ENCODE measurements around the gene LYRM2.

Gene LYRM2

GRCh38 chr6:89555031-89555430 lies 83.5 kb downstream of the LYRM2 start:
- DNase-seq (ENCODE audit: low spot score) = no peak

- no peak for DNase-seq (ENCODE audit: low spot score)
Observed at GRCh38 chr6:89554106-89554505, 84.4 kb downstream of the LYRM2 start.

GRCh38 chr6:89553431-89553830 lies 85.1 kb downstream of the LYRM2 start:
- no peak for DNase-seq (ENCODE audit: low spot score)

- no peak for DNase-seq (ENCODE audit: low spot score)
Observed at GRCh38 chr6:89547281-89547680, 91.3 kb downstream of the LYRM2 start.

GRCh38 chr6:89542866-89543265 lies 95.7 kb downstream of the LYRM2 start:
- DNase-seq (ENCODE audit: low spot score) = no peak

- DNase-seq (ENCODE audit: low spot score) = no peak
Observed at GRCh38 chr6:89542081-89542857, 96.3 kb downstream of the LYRM2 start.

GRCh38 chr6:89539779-89540178 lies 98.8 kb downstream of the LYRM2 start:
- DNase-seq (ENCODE audit: low spot score) = no peak

GRCh38 chr6:89536231-89536630 lies 102.3 kb downstream of the LYRM2 start:
- no peak for DNase-seq (ENCODE audit: low spot score)

GRCh38 chr6:89530982-89531381 lies 107.6 kb downstream of the LYRM2 start:
- no peak for DNase-seq (ENCODE audit: low spot score)

- no peak for DNase-seq (ENCODE audit: low spot score)
Observed at GRCh38 chr6:89528866-89529265, 109.7 kb downstream of the LYRM2 start.

- DNase-seq (ENCODE audit: low spot score) = no peak
Observed at GRCh38 chr6:89527634-89528033, 110.9 kb downstream of the LYRM2 start.

- DNase-seq (ENCODE audit: low spot score) = no peak
Observed at GRCh38 chr6:89526563-89526869, 112.0 kb downstream of the LYRM2 start.

- DNase-seq (ENCODE audit: low spot score) = no peak
Observed at GRCh38 chr6:89525786-89526562, 112.6 kb downstream of the LYRM2 start.

GRCh38 chr6:89522778-89523177 lies 115.8 kb downstream of the LYRM2 start:
- no peak for DNase-seq (ENCODE audit: low spot score)

GRCh38 chr6:89520736-89521135 lies 117.8 kb downstream of the LYRM2 start:
- DNase-seq (ENCODE audit: low spot score) = no peak

- DNase-seq (ENCODE audit: low spot score) = no peak
Observed at GRCh38 chr6:89518352-89519055, 120.0 kb downstream of the LYRM2 start.

Measured in germinal center (tissue), 1 donor.